ENCODE measurements around the gene TMEM106B. TPM values are rescaled to one million over a fixed set of nuclear protein-coding genes. Genes with fewer than 3 reads are reported as not detected.

The TMEM106B gene
- total and polyA plus RNA-seq, 2 donors (not counting 3 experiments of a cell fraction or from before 2014, with no cell fraction given) = 13.7 to 23.1 TPM

DNA sequence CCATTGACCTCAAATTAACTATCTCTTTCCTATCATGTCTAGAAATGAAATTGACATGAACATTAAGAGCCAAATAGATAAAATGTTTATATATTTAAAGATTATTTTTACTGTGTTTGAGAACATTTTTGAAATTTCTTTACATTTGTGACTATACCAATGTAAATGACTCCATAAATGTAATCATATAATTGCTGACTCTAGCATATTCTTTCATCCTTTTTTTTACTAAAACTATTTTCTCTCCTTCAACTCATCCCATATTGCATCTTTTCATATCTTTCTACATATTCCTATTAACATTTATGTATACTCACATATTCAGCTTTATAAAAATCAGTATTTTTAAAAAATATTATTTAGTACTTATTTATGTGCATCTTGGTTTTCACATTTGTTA lies 16.9 kb downstream of the TMEM106B start:
- no TSS peak for BruUV-seq (replicated peaks)

More for the DNA sequence above, 16.9 kb downstream of the TMEM106B start:
- TF ChIP-seq, protein P1, sequence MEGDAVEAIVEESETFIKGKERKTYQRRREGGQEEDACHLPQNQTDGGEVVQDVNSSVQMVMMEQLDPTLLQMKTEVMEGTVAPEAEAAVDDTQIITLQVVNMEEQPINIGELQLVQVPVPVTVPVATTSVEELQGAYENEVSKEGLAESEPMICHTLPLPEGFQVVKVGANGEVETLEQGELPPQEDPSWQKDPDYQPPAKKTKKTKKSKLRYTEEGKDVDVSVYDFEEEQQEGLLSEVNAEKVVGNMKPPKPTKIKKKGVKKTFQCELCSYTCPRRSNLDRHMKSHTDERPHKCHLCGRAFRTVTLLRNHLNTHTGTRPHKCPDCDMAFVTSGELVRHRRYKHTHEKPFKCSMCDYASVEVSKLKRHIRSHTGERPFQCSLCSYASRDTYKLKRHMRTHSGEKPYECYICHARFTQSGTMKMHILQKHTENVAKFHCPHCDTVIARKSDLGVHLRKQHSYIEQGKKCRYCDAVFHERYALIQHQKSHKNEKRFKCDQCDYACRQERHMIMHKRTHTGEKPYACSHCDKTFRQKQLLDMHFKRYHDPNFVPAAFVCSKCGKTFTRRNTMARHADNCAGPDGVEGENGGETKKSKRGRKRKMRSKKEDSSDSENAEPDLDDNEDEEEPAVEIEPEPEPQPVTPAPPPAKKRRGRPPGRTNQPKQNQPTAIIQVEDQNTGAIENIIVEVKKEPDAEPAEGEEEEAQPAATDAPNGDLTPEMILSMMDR (IDR thresholded peaks at IDR 0.05; ENCODE audit: extremely low read depth in 1 of 2, insufficient read depth in 1 of 2, low read depth in 1 of 2, low read length in 2 of 2) = no peak
- no peak for TF ChIP-seq FOS (IDR thresholded peaks at IDR 0.05; ENCODE audit: borderline replicate concordance, insufficient read depth, low read length)
- TF ChIP-seq POLR2A (IDR thresholded peaks at IDR 0.05; ENCODE audit: low read depth, low read length) = no peak
- TF ChIP-seq JUN (IDR thresholded peaks at IDR 0.05; ENCODE audit: borderline replicate concordance, insufficient read depth, insufficient read length, low read depth) = no peak
- TF ChIP-seq MAX (IDR thresholded peaks at IDR 0.05; ENCODE audit: insufficient read depth, insufficient read length) = no peak
- no peak for TF ChIP-seq EZH2 (IDR thresholded peaks at IDR 0.05; ENCODE audit: borderline replicate concordance, low read depth, low read length, severe bottlenecking)
- TF ChIP-seq POLR2AphosphoS5 (IDR thresholded peaks at IDR 0.05; ENCODE audit: insufficient read depth, low read depth, low read length) = no peak
- no peak for TF ChIP-seq GATA2 (IDR thresholded peaks at IDR 0.05; ENCODE audit: insufficient read depth, insufficient read length, low read depth, low read length)
- TF ChIP-seq MYC (IDR thresholded peaks at IDR 0.05; ENCODE audit: low read depth, low read length) = no peak
- no peaks in the 10 kb centered on the region for H3K27me3 ChIP-seq (ENCODE audit: control insufficient read depth in 2 of 2, insufficient read depth in 2 of 2, low read length in 2 of 2)
- dilution Hi-C loops (cut with MboI; ENCODE audit: extremely low pct_ligation_motif_present, low sequenced_read_pairs) = no loop called here
- intact Hi-C loops (cut with micrococcal nuclease) = no loop called here
- no peak overlapping the region for H3K9ac ChIP-seq (replicated peaks; ENCODE audit: extremely low read depth, insufficient read depth, low read length)
- no peak overlapping the region for H3K4me2 ChIP-seq (ENCODE audit: insufficient read depth, low read length)
- FAIRE-seq (no peak), DNase-seq (ENCODE audit: low read depth, low spot score) (no peak)
- H3K36me3 ChIP-seq (ENCODE audit: control insufficient read depth in 2 of 2, extremely low read depth in 1 of 2, insufficient read depth in 2 of 2, low read length in 2 of 2) = peaks cover 0 to 2% of the 10 kb centered on the region in 2 experiments
- no peaks in the 10 kb centered on the region for H4K20me1 ChIP-seq (replicated peaks; ENCODE audit: control insufficient read depth, extremely low read depth, insufficient read depth, low read length)
- no peak overlapping the region for H3K4me3 ChIP-seq (replicated peaks in 1 of 3; ENCODE audit: insufficient read depth in 1 of 3, low read depth in 1 of 3, low read length in 3 of 3)
- H3K4me1 ChIP-seq (ENCODE audit: control insufficient read depth, extremely low read depth, insufficient read depth, low read length) = no peaks in the 10 kb centered on the region
- no peaks in the 10 kb centered on the region for H3K79me2 ChIP-seq (ENCODE audit: control insufficient read depth, insufficient read depth, low read length)
- no peaks in the 10 kb centered on the region for H3K9me1 ChIP-seq (replicated peaks; ENCODE audit: control insufficient read depth, extremely low read depth, insufficient read depth, low read length)
- no peak overlapping the region for H3K27ac ChIP-seq (ENCODE audit: insufficient read depth, low read depth, low read length)
- H2AFZ ChIP-seq (ENCODE audit: low read depth, low read length) = no peak overlapping the region
- ChIA-PET POLR2A (no interaction called here), CTCF (interaction anchor here (0.8 kb wide), 1 partner anchor 10 kb away, joined by 3 read pairs; no protein-coding TSS in a partner anchor)
- H3K9me3 ChIP-seq (replicated peaks; ENCODE audit: control insufficient read depth, insufficient read depth, low read length) = no peaks in the 10 kb centered on the region

Data from endothelial cell of umbilical vein (primary cell).